NCI-H1417 (cell line): ENCODE data around the gene RAB27A.
"Not testable (repeated sequence)": the region's sequence is repeated elsewhere in the genome, so short reads cannot be mapped to it uniquely, and the experiment has no call there.

ENCODE experiments used
- DNase-seq, 3 experiments: peaks; one replicate each; lab custom pipeline; 2025; lab: John Stamatoyannopoulos, UW

Gene RAB27A

GRCh38 chr15:55281517-55282228 is 7.9 kb downstream of the RAB27A start:
- DNase-seq = no peak

GRCh38 chr15:55280589-55280988 is 9.0 kb downstream of the RAB27A start:
- DNase-seq = not testable (repeated sequence)

- DNase-seq = no peak
Measured at GRCh38 chr15:55279746-55280351, 9.8 kb downstream of the RAB27A start.

- DNase-seq = no peak
Measured at GRCh38 chr15:55279100-55279745, 10.4 kb downstream of the RAB27A start.

DNA sequence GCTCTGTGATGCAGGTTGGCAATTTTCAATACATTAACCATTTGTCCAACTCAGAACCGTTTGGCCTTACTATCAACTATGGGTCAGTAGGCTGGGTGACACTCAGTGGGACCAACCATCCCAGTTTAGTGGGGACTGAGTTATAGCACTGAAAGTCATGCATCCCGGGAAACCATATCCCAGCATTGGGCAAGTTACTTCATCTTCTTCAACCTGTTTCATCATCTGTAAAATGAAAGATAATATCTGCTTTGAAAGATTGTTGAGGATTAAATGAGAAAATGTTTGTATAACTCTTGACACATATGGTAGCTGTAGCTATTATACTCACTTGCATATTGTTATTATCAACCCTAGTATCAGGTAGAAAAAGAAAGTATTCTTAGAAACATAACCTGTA is 11.9 kb downstream of the RAB27A start:
- DNase-seq = no peak

DNA sequence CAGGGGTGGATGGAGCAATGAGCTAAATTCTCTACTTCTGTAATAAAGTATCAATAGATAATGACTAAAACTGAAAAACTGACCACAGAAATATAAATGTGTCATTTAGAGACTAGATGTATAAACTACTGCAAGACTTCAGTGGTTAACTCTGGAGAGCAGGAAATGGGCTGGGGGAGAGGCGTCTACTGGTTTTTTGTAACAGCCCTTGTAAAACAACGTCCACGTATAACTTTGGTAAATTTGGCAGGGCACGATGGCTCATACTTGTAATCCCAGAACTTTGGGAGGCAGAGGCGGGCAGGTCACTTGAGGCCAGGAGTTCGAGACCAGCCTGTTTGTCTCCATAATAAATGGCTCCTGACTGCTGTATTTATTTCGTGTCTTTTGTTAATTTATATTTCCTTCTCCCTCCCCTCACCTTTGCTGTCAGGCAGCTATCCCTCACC is 12.5 kb downstream of the RAB27A start:
- no peak for DNase-seq

DNA sequence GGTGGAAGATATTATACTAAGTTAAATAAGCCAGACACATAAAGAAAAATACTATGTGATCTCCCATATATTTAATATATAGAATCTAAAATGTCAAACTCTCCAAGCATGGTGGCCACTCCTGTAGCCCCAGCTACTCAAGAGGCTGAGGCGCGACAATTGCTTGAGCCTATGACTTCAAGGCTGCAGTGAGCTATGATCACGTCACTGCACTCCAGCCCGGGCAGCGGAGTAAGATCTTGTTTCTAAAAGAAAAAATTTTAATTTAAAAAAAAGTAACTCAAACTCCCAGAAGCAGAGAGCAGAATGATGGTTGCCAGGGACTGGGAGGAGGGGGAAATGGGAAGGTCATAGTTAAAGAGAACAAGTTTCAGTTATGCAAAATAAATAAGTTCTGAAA is 13.3 kb downstream of the RAB27A start:
- DNase-seq = no peak

DNA sequence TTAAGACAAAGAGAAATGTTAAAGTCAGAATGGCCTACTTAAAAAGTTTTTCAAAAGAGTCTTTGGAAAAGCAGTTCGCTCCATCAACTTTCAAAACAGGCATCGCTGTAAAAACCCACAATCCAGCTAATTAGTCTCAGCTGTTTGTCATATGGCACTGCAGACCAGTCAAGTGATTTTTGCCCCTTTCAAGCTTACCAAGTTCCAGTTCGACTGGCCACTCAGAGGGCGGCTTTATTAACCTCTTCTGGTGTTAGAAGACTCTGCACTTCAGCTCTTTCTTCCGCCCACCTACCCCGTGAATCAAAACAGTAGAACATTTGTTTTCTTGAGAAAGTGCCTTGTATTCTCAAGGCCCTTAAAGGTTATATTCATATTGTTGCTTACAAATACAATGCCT is 19.3 kb downstream of the RAB27A start:
- DNase-seq = no peak

DNA sequence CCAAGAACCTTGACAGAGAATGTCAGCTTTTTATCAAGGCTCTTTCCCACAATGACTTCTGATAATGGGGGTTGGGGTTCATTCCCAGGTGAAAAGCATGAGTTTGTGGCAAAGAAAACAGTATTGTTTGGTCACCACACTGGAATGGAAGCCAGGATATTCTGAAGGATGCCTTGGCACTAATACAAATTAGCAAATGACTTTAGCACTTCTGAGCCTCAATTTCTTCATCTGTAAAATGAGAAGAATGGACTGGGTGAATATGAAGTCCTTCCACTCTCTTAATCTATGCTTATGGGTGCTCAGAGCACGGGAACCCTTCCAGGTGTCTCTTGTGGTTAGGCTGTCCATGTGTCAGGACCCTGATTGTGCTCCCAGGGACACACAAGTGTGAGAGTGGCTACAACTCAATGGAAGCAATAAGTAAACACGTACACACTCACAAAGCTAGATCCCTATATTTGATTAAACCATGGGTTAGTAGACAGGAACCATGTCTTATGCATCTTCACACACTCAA is 21.4 kb downstream of the RAB27A start:
- DNase-seq = no peak

- peak in 2 of 3 experiments; percentile 3 to 29 for DNase-seq
Measured at GRCh38 chr15:55267401-55268175, 22.0 kb downstream of the RAB27A start.

DNA sequence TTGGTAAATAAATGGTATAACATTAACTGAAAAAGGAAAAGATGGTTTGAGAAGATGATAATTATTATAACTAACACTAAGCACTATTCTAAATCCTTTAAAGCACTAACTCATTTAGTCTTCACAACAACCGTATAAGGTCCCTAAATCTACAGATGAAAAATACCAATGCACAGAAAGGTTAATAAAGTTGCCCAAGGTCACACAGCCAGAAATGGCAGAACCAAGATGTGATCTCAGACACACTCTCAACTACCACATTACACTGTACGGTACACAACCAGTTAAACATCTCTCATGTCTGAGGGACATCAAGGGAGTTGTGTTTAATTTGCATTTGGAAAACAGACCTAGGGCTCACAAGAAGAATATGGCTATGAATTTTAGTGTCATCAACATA is 23.1 kb downstream of the RAB27A start:
- DNase-seq = no peak

DNA sequence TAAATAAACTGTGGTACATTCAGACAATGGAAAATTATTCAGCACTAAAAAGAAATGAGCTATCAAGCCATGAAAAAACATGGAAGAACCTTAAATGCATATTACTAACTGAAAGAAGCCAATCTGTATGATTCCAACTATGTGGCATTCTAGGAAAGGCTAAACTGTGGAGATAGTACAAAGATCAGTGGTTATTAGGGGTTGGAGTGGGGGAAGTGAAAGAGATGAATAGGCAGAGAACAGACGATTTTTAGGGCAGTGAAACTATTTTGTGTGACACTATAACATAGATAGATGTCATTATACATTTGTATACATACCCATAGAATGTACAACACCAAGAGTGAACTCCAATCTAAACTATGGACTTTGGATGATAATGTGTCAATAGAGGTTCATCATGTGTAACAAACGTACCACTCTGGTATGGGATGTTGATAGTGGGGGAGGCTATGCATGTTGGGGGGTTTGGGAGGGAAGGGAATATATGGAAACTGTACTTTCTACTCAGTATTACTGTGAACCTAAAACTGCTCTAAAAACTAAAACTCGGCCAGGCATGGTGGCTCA is 29.0 kb downstream of the RAB27A start:
- no peak for DNase-seq

- DNase-seq = no peak
Measured at GRCh38 chr15:55257938-55258337, 31.7 kb downstream of the RAB27A start.

DNA sequence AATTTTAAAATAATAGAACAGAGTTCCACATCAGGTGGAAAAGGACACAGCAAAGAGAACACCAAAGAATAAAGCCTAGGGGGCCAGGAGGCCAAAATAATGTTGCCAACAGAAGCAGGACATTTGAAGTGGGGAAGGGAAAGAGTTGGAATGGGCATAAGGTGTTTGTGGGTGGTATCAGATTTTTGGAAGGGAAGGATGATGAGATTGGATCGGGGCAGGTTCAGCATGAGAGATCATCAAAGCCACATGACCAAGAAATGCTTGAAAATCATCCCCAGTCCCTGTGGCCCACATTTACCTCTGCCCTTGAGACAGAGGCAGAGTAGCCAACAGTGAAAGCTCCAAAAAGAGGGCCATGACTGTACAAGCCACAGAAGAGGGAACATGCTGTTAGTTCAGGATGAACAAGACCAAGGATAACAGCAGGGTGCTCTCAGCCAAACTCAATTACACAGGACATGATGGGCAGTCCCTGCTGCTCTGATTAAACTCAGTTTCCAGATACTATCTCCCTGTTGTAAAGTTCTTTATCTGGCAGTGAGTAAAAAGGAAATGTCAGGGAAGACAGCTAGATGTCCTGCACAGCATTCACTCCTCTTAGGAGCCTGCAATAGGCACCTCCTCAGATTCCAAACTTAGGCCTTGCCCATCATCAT is 32.5 kb downstream of the RAB27A start:
- DNase-seq = no peak

GRCh38 chr15:55256281-55257011 is 33.2 kb downstream of the RAB27A start:
- DNase-seq = no peak

GRCh38 chr15:55255714-55256113 is 33.9 kb downstream of the RAB27A start:
- no peak for DNase-seq

- DNase-seq = no peak
Measured at GRCh38 chr15:55254916-55255679, 34.5 kb downstream of the RAB27A start.

DNA sequence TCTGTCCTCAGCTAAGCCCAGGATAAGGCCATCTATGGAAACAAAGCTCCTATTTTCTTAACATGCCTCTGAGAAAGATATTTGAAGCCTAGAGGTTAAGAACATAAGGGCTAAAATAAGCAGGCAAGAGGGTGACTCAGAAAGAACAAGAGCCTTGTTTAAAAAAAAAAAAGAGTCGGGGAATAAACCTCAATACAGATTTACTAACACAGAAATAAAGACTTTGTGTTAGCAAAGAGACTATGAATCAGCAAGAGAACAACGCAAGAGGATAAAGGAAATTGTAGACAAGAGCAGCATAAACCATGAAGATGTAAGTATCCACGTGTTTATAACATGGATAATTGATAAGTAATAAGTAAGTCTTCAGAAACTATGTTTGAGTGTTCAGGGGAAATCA is 36.0 kb downstream of the RAB27A start:
- DNase-seq = no peak

DNA sequence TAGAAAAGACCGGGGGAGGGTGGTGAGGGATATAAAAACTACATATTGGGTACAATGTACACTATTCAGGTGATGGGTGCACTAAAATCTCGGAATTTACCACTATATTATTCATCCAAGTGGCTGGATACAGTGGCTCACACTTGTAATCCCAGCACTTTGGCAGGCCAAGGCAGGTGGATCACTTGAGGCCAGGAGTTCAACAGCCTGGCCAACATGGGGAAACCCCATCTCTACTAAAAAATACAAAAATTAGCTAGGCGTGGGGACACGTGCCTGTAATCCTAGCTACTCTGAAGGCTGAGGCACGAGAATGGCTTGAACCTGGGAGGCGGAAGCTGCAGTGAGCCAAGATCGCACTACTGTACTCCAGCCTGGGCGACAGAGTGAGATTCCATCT is 37.4 kb downstream of the RAB27A start:
- not testable (repeated sequence) for DNase-seq

DNA sequence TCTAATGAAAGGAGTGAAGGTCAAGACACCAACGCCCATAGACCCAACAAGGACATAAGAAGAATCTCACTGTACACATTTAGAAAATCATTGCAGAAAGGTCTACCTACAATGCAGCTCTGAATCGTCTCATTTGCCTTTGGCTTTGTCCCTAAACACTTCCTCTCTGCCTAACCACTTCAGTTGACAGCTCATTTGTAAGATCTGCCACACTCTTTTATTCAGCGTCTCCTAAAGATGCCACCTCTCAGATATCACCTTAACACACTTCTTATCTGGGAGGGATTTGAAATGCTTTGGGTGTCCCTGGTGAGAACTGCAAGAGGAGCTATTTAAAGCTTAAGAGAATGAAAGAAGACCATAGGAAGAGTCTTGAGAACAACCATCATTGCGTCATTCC is 38.7 kb downstream of the RAB27A start:
- no peak for DNase-seq
